GM18867 (cell line): ENCODE data around the gene GPR84.

Source experiments
- ATAC-seq: cut with Tn5 transposase; IDR thresholded peaks from one replicate; pipeline ENCODE4 v1.9.1; 2021; ENCODE audit warnings: mild to moderate bottlenecking, moderate library complexity; ENCODE audit not compliant: unreplicated experiment

Gene GPR84

DNA sequence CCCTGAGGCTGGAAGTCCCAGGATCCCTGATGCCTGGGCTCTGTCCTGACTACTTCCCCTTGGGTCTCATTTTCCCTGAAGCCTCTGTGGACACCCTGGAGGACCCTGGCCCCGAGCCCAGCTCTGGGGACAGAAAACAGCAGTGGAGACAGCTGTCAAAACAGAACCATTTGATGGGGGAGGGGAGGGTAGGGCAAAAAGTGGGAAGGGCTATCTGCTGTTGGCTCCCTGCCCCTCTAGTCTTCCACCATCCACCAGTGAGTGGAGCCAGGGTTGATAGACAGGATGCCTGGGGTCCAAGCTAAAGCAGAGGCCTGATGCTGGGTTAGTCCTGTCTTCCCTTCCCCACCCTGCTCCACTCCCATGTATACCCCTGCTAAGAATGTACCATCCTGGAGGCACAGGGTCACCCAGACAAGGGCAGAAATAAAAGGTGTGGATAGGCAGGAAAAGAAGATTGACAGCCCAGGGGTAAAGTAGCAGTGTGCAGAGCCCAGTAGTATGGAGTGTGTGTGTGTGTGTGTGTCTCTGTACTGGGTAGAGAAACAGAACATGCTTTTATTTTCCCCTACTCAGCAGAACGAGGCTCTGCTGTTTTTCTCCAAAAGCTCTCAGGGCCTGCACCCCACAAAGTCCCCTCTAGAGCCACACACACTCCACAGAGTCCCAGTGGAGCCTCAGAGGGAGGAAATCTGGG, 10.4 kb upstream of the GPR84 start:
- ATAC-seq = no peak

DNA sequence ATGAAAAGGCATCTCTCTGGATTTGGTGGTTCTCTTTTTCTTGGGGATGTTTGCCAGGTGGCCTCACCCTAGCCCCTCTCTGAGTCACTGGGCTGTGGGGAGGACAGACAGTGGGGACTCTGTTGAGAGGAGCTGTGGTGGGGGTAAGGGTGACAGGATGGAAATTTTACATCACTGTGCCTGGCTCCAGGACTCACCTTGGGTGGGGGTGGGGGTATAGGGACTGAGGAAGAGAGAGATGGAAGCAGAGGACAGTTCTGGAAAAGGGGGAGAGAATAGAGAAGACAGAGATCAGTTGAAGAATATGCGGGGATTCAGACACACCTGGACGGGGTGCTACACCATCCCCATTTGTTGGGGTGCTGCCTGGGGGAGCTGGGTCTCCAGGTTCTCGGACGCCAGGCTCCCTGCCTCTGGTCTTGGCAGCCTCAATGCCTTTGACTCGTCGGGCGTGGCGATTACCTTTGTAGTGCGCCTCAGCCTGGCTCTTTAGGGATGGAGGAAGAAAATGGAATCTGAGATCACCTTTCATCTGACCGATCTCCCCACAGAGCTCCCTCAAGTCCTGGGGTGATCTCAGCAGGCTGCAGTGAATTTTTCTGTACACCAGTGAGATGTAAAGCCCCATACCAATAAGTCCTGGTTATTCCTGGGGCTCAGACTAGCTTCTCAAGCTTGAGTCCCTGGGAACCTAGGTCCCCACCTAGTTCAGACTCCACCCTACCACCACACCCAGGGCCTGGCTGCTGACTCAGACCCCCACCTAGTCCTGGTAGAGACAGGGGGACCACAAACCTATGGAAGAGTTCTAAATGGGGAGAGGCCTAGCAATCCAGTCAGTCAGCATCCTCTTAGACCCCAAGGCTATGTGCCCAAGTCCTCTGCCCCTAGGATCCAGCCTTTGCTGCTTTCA, 9.6 kb upstream of the GPR84 start:
- ATAC-seq = no peak

DNA sequence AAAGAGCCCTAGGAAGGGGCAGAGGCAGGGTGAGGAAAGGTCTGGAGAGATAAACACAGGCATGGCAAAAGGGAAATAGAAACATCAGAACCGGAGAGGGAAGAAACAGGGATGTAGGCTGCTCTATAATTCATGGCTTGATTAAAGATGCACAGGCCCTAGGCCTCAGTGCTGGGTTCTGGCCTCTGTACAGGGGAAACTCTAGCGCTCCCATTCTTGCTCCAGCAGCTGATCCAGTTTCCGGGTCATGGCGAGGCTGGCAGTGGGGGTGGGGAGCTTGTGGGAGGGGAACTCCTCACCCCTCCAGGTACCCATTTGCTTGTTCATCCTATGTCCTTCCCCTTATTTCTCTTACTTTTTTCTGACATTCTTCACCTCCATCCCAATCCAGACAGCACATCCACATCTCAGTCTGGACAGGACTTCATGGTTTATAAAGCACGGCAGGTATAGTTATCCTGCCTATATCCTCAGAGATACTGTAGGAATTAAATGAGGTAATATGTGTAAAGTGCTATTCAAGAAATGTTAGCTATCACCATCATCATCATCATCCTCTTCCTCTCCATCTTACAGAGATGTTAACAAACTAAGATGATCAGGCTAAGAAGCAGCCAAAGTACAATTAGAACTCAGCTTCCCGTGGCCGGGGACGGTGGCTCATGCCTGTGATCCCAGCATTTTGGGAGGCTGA, 8.0 kb upstream of the GPR84 start:
- no peak for ATAC-seq

DNA sequence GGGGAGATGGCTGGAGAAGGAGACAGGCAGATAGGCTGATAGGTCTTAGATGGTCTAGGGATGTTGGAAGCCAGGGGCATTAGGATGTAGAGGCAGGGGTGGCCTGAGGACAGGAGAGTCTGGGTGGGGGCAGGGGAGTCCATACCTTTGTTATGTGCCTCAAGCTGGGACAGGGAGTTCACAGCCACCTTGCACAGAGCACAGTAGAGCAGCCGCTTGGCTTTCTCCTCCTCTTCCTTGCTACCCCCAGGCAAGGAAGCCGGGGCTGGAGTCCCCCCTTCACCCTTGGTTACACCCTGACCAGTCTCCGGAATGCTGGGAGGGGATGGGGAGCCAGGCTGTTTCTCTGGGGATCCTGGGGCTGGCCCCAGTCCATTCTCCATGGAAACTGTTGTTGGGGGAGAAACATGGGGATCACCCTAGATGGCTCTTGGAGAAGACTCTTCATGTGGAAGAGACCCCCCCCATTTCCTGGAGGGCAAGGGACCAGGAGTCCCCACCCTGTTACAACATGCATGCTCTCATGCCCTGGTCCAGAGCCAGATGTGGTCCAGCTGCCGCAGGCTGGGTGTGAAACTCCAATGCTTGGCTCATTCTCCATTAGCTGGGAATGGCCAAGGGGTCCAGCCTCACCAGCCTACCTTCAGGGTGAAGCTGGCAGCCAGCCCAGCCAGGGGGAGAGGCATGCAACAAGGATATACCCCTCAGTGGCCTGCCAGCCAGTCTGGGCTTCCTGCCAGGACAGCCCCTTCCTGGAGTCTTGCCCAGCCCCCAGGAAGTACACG, 7.2 kb upstream of the GPR84 start:
- ATAC-seq = no peak

DNA sequence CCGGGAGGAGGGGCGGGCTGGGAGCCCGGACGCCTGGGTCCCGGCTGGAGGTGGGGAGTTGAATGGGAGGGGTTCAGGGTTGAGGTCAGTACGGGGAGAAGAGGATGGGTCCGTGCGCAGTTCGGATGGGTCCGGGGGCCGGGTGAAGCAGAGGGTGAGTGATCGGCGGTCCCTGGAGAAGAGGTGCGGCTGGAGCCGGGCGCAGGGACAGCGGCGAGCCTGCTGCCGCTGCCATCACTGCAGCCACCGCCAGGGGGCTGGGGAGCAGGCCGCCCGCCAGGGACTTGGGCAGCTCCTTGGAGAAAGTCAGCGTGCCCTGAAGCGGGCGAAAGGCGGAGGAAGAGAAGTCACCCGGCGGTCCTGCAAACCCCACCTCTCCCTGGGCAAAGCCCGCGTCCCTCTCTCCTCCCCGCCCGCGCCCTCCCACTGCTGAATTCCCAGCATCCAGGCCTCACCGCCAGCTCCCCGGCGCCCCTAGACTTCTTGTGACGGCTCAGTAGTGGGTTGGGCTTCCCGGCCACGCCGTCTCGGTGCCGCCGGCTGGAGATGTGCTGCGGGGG, 6.0 kb upstream of the GPR84 start:
- ATAC-seq = peak; percentile 74

DNA sequence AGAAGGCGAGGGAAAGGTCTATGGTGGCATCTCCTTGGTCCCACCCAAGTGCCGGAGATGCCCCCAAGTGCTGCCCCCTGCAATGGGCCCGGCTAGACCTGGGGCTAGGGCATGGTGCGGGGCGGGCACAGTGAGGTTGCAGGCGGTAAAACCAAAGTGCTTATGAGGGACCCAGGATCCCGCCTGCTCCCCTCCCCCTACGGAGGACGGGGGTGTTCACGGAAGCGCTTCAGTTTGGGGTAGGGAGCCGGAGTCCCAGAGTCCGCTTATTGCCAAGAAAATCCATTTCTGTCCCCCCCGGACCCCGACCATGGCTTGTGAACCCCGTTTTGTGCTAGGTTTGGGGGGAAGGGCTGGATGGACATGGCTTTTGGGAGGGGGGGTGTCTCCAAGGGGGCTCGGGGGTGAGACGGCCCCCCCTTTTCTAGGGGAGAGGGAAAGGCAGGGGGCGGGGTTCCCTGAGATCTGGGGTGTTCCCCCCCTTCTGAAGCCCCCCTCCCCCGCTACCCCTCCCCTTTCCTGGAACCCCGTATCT, 5.4 kb upstream of the GPR84 start:
- no peak for ATAC-seq

DNA sequence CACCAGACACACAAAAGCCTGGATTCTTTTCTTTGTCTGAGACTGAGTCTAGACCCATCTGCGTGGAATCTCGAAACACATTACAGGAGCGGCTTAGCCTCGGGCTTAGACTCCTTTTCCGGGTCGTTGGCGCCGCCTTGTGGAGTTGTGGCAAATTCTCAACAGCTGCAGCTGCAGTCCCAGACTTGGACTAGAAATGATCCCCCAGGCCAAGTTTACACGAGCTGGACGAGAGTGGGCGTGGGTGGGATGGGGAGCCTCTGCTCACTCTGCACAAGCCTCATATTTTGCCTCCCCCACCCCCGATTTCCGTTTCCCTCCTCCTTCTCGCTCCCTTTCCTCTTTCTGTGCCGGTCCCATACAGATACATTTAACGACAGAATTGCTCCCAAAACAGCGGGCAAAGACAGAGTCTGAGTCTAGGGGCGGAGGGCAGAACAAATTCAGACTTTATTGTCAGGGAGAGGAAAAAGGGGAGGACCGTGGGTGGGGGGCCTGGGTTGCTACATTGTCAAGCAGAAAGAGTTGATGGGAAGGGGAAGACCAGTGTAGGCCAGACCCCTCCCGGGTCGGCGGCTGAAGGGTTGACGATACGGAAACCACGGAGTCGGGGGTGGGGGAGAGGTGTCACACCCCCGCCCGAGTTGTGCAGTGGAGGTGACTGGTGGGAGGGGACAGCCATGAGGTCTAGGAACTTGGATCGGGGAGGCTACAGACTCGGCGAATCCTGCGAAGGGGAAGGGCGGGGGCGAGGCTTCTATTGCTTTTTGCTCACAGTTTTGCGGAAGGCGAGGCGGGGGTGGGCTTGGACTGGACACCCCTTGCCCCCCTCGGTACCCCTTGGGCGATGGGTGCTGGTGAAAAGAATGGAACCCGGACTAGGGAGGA, 4.7 kb upstream of the GPR84 start:
- peak; percentile 71 for ATAC-seq

DNA sequence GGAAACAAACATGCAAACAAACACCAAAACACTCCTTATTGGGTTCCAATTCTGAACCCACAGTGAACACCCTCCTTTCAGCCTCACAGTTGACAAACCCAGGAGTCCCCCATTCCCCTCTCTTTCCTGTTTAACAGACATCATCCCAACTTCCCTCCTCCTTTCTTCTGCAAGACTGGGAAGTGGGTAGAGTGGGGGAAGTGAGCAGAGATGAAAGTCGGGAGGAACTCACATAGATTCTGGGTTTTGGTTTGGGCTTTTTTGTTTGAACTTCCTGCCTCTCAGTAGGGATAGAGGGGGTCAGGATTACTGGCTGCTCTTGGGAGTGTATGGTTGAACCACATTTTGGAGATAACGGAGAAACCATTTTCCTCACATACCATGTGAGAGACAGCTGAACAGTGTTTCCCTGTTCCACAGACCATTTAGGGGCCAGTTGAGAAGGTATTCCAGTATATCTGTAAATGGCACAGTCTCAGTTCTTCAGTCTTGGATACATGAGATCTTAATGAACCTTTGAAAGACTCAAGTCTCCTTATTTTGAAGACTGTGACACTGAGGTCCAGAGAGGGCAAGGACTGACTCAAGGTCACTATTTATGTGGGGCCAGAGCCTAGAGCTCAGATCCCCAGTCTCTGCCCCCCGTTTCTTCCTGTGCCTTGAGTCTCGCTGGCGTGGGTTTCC, 3.9 kb upstream of the GPR84 start:
- peak; percentile 5 for ATAC-seq

DNA sequence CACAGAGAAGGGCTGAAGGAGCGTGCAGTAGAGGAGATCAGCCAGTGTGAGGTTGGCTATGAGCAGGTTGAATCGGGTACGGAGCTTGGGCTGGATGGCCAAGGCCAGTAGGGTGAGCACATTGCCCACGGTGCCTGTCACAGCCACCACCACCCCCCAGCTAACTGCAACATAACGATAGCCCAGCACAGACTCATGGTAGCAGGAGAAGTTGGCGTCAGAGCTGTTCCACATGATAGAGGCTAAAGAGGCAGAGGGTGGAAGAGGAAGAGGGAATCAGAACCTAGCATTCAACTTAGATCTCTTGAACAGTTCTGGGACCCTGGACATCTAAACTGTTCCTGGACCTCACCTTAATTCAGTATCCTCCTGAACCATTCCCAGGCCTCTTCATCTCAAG, 668 bp downstream of the GPR84 start:
- ATAC-seq = no peak

DNA sequence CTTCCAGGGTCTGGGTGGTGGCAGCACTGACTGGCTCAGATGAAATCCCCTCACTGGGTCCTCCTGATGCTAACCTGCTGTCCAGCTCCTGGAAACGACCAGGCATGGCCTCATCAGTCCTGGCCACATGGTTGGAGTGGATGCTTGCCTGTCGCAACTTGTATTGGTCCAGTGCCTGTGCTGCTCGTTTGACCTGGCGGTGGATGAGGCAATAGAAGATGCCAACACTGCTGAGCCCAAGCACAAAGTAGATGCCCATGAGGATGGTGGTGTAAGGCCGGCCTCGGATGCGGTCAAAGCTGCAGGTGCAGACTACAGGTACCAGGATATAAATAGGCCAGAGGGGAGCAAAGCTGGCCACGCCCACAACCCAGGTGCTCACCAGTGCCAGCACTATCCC, 1.2 kb downstream of the GPR84 start:
- no peak for ATAC-seq

DNA sequence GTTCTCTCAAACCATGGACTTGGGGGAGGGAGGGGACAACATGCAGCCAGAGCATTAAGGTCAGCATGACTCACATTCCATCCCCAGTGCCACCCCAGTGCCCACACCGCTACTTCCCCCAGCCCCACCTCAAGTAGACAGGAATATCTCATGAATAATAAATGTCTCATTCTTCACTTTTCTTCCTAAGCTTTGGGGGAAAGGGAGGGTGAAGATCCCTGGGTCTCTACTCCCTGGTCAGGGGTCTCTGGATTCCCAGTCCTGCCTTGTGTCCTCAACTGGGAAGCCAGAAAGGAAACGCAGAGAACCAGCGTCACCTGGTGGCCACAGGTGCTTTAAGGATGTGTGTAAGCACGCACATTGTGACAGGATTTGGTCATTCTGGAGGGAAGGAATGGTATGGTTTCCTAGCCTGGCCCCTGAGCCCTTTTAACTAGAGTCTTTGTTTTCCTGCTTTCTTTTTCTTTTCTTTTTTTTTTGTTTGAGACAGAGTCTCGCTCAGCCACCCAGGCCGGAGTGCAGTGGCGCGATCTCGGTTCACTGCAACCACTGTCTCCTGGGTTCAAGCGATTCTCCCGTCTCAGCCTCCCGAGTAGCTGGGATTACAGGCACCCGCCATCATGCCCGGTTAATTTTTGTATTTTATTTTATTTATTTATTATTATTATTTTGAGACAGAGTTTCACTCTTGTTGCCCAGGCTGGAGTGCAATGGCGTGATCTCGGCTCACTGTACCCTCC, 3.4 kb downstream of the GPR84 start:
- no peak for ATAC-seq

DNA sequence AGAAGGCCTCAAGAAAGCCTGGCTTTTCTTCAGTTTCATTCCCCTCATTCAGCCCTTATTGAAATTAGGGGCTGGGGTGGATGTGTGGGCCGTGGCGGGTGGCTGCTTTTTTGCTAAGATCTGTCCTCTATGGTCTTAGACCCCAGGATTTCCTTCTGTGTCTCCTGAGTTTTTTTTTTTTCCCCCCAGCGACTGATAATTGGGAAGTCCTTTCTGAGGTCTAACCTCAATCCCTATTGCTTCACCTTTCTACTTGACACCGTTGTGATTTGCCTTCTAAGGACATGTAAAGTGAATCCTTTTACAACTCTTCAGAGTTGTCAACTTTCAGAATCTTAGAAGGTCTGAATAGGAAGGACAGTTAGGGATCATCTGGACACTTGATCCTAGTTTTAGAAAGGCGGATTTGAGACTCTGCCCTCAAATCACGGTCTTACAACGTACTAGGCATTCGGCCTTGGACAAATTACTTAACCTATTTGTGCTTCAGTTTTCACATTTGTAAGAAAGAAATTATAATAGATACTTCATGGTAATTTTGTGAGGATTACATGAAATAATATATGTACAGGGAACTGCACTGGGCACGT, 4.4 kb downstream of the GPR84 start:
- ATAC-seq = no peak

DNA sequence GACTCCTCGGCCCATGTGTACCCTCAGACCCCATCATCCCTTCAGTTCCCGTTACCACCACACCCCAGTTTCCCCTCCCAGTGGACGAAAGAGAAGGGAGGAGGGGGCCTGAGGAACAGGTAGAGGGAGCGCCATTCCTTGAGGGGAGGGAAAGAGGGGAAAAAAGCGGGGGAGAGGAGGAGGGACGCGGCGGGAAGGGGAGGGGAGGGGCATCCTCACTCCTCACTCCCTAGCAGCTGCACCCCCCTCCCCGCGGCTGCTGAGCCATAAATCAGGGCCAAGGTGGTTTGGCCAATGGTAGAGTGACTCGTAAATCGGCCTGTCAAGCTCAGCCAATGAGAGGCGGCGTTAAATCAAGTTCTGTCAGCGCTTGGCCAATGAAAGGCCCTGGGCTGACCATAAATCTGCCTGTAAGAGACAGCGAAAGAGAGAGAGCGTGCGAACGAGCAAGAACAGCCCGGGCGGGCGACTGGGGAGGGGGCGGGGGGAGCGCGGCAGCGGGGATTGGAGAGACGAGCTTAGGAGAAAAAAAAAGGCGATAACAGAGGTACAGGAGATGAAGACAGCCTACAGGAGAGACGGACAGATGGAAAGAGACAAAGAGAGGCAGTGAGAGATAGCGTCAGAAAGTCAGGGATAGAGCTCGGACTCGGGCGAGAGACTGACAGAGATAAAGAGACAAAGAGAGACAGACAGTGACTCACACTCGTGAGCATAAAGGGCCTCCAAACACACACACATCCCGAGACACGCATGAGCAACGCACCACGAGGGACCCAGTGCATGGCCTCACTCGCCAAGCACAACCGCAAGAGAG, 5.1 kb downstream of the GPR84 start:
- peak; percentile 98 for ATAC-seq

DNA sequence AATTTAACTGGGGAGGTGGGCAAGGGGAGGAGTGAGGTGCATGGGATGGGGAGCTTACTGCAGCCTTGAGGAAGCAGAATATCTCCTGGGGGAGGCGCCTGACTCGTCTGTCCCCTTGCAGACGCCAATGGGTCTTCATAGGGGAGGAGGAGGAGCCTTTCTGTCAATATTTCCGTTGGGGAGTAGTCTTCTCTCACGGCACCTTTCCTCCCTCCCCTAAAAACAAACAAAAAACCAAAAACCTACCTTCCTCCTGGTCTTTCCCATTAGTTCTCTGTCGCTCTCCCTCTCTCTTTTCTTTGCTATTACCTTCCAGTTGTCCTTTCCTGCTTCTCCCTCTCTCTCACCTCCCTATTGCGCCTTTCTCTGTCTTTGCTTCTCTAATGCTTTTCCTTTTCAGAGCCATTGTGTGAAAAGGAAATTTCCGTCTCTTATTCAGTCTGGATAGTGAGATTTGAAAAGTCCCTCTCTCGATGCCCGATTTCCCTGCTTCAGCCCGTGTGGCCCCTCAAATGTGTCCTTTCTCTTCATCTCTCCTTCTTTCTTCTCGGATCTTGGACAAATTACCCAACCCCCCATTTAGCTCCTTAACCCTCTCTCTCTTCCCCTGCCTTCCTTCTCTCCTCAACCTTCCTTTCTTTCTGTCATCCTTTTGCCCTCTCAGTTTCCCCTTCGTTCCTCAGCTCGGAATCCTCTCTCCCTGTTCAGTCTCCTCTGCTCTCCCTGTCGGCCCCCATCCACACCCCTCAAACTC, 5.9 kb downstream of the GPR84 start:
- ATAC-seq = no peak

DNA sequence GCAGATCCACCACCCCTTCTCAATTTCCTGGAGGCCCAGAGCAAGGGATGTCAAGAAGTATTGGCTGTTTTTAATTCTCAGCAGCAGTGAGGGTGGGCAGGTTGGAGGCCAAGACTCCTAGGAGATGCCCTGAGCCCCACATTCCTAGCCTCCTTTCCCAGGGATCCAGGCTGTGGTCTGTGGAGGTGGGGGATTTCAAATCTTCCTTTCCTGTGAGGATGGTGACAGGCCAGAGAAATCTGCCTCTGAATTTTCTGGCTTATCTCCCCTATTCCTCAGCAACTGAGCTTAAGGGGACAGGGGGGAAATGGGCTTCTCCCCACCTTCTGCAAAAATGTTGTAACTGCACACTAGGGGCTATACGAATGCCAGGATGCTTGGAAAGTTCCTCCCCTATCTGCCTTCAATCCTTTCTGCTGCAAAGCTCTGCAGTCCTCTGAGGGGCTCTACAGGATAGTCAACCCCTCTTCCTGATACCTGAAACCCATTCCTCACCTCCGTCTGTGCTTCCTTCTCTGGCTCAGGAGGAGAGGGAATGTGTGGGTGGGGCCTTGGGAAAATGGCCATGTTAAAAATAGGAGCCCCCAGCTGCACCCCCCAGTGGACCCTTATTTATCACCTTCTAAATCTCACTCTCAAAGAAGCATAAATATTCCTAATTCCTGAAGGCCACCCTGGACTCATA, 6.6 kb downstream of the GPR84 start:
- ATAC-seq = no peak

DNA sequence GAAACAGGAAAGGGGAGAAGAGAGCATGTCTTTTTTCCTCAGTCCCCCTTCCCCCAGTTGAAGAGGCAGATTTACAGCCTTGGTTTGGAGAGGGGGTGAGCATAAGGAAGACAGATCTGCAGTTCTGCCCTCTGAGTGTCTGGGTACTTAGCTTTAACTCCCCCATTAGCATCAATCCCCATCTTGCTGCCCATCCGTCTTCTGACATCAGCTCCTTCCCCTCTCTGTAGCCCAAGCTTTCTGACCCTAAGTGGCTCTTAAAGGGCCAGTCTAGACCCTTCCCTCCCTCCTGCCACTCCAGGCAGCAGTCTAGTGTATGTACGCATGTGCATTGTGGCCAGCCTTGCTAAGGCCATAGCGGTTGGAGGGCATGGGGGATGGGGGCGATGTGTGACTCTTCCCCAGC, 7.3 kb downstream of the GPR84 start:
- no peak for ATAC-seq
